ENCODE results near the gene FCAR.

- TF ChIP-seq EZH2phosphoT487 (IDR thresholded peaks at IDR 0.05; ENCODE audit: unreplicated experiment) (no peak), CTCF (conservative IDR thresholded peaks at IDR 0.05; ENCODE audit: low read depth in 2 of 2) (no peak), REST (IDR thresholded peaks at IDR 0.05; ENCODE audit: unreplicated experiment) (no peak), CREB1 (CRISPR knock-in tag; IDR thresholded peaks at IDR 0.05; ENCODE audit: low read depth) (no peak), EZH2 (IDR thresholded peaks at IDR 0.05; ENCODE audit: low read depth, unreplicated experiment) (no peak), POLR2AphosphoS5 (IDR thresholded peaks at IDR 0.05; ENCODE audit: low read depth) (no peak), ZNF114 (CRISPR knock-in tag; IDR thresholded peaks at IDR 0.05) (no peak), NANOG (IDR thresholded peaks at IDR 0.05; ENCODE audit: borderline replicate concordance) (no peak), JUNB (IDR thresholded peaks at IDR 0.05; ENCODE audit: unreplicated experiment) (no peak)
These were observed 31.9 kb downstream of the FCAR start, which contains the start of gene NCR1 for GRCh38 chr19:54905803-54906511.
